Activated B cell treated with CpG ODN at 0.5 μM for 24 hours (primary cell): ENCODE results near the gene PSMC3. TPM values are rescaled to one million over a fixed set of nuclear protein-coding genes. Genes with fewer than 3 reads are reported as not detected.

Experiments used
- ATAC-seq: fragments of 200-7000 bp; cut with Tn5 transposase; one replicate; pipeline ENCODE4 v1.10.0; 2021; ENCODE audit warnings: low read depth, mild to moderate bottlenecking, moderate library complexity
- CTCF ChIA-PET: fragments of 350-600 bp; sonication (Branson Sonifier 250); formaldehyde crosslinking; loops from one replicate; lab custom pipeline; 2021; ENCODE audit warnings: antibody characterized with exemption; lab: Charles Lee
- POLR2A ChIA-PET: fragments of 350-600 bp; sonication (Branson Sonifier 250); formaldehyde crosslinking; loops from one replicate; lab custom pipeline; 2021; ENCODE audit warnings: antibody characterized with exemption; lab: Charles Lee
- DNase-seq: peaks from one replicate; pipeline ENCODE4 v3.0.0; 2022
- H3K27ac Mint-ChIP-seq: one replicate; pipeline ENCODE4 v1.8.0; 2020; ENCODE audit warnings: mixed read lengths
- H3K27me3 Mint-ChIP-seq: one replicate; pipeline ENCODE4 v1.8.0; 2021; ENCODE audit warnings: mixed read lengths
- H3K36me3 Mint-ChIP-seq: one replicate; pipeline ENCODE4 v1.8.0; 2021; ENCODE audit warnings: low read depth, mixed read lengths
- H3K4me1 Mint-ChIP-seq: one replicate; pipeline ENCODE4 v1.8.0; 2021; ENCODE audit warnings: mixed read lengths
- H3K4me3 Mint-ChIP-seq: one replicate; pipeline ENCODE4 v1.8.0; 2020; ENCODE audit warnings: mild to moderate bottlenecking, mixed read lengths
- H3K9me3 Mint-ChIP-seq: one replicate; pipeline ENCODE4 v1.8.0; 2020; ENCODE audit warnings: mixed read lengths
- intact Hi-C: fragments of 100-400 bp; cut with micrococcal nuclease; formaldehyde crosslinking; loops from one replicate; pipeline ENCODE4 v1.15.1; 2024
- total RNA-seq: library from RNA; stranded (reverse); gene quantifications from 2 replicates; pipeline ENCODE4 v1.2.3, GENCODE V29; 2022
- TF ChIP-seq, protein P1 (sequence below): fragments of 200-600 bp; IDR thresholded peaks from one replicate; pipeline ENCODE4 v1.8.0; 2022; ENCODE audit warnings: antibody characterized with exemption, mild to moderate bottlenecking

PSMC3 gene
- total RNA-seq, 1 donor from 2014 or later: 101 TPM

DNA sequence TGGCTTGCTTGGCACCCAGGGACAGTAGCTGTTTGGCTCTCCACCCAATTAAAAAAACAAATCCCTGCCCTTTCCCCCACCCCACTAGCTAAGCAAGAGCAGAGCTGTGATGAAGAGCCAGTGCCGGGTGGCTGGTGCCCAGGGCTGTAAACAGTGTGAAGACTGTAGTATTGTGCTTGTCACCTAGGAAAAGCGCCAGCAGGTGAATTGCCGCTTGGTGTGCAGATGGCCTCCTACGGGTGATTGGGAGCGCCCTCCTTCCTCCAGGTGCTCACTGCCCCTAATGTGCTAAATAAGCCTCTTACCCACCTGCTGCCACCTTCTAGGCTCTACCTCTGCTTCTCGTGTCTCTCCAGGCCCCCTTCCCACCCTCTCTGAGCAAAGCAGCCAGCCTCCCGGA lies 41.1 kb upstream of the PSMC3 start:
- POLR2A ChIA-PET: no interaction called here
- CTCF ChIA-PET: no interaction called here
- no peak overlapping the region for H3K27ac Mint-ChIP-seq
- no peak for DNase-seq
- H3K27me3 Mint-ChIP-seq: no peaks in the 10 kb centered on the region
- no peaks in the 10 kb centered on the region for H3K4me1 Mint-ChIP-seq
- intact Hi-C loops: no loop called here
- peaks cover 77% of the 10 kb centered on the region for H3K36me3 Mint-ChIP-seq
- H3K4me3 Mint-ChIP-seq: no peak overlapping the region
- ATAC-seq: no peak
- TF ChIP-seq, protein P1, sequence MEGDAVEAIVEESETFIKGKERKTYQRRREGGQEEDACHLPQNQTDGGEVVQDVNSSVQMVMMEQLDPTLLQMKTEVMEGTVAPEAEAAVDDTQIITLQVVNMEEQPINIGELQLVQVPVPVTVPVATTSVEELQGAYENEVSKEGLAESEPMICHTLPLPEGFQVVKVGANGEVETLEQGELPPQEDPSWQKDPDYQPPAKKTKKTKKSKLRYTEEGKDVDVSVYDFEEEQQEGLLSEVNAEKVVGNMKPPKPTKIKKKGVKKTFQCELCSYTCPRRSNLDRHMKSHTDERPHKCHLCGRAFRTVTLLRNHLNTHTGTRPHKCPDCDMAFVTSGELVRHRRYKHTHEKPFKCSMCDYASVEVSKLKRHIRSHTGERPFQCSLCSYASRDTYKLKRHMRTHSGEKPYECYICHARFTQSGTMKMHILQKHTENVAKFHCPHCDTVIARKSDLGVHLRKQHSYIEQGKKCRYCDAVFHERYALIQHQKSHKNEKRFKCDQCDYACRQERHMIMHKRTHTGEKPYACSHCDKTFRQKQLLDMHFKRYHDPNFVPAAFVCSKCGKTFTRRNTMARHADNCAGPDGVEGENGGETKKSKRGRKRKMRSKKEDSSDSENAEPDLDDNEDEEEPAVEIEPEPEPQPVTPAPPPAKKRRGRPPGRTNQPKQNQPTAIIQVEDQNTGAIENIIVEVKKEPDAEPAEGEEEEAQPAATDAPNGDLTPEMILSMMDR: no peak
- H3K9me3 Mint-ChIP-seq: no peaks in the 10 kb centered on the region

DNA sequence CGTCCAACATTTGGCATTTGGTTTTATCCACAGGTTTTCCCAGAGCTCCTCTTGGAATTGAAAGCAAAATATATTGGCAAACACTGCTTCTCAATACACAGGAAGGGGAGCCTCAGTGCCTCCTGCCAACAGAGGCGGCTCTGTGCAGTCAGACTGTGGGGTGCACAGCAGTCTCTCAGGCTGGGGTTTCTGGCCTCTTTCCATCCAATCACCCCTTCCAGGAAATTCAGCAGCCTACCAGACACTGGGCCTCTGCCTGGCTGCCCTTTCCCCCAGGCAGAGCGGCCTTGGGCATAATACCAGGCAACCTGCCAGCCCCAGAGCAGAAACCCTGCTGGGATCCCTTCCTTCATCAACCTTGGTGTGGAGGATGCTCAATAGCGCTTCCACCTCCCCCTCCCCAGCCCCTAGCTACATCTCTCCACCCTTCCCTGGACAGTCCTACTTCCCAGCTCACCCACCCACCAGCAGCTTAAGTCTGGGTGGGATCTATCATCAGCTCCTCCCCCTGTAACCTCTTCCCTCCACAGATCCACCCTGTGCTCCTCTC lies 40.5 kb upstream of the PSMC3 start:
- intact Hi-C loops: no loop called here
- Mint-ChIP-seq H3K4me3 (no peak overlapping the region), H3K4me1 (no peaks in the 10 kb centered on the region), H3K27me3 (no peaks in the 10 kb centered on the region), H3K36me3 (peaks cover 73% of the 10 kb centered on the region), H3K27ac (peak overlapping the region; percentile 18), H3K9me3 (no peaks in the 10 kb centered on the region)
- ChIA-PET POLR2A (no interaction called here), CTCF (no interaction called here)
- TF ChIP-seq, protein P1: no peak
- ATAC-seq (no peak), DNase-seq (no peak)

DNA sequence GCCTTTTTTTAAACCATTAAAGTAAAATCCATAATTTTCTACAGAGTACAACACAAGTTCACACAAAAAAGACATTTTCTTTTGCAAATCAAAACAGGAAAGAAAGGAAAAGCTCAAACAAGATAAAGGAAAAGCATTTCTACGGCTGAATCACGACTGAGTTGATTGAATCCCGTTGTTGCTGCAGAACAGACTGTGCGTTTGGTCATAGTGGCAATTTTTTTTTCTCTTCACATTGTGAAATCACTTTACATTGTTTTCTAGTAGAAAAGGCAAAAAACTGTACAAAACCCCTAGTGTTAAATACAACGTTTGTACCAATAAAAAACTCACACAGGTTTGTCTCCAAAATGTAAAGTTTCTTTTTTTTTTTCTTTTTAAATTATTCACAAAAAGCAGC lies 40.0 kb upstream of the PSMC3 start:
- H3K36me3 Mint-ChIP-seq: peaks cover 70% of the 10 kb centered on the region
- H3K4me3 Mint-ChIP-seq: no peak overlapping the region
- ATAC-seq (no peak), DNase-seq (no peak)
- no peaks in the 10 kb centered on the region for H3K27me3 Mint-ChIP-seq
- intact Hi-C loops: no loop called here
- no peaks in the 10 kb centered on the region for H3K9me3 Mint-ChIP-seq
- TF ChIP-seq, protein P1: no peak
- H3K27ac Mint-ChIP-seq: no peak overlapping the region
- POLR2A ChIA-PET: no interaction called here
- CTCF ChIA-PET: interaction anchor here (1.2 kb wide), 1 partner anchor 12 kb away, joined by 3 read pairs; no protein-coding TSS in a partner anchor
- H3K4me1 Mint-ChIP-seq: no peaks in the 10 kb centered on the region

DNA sequence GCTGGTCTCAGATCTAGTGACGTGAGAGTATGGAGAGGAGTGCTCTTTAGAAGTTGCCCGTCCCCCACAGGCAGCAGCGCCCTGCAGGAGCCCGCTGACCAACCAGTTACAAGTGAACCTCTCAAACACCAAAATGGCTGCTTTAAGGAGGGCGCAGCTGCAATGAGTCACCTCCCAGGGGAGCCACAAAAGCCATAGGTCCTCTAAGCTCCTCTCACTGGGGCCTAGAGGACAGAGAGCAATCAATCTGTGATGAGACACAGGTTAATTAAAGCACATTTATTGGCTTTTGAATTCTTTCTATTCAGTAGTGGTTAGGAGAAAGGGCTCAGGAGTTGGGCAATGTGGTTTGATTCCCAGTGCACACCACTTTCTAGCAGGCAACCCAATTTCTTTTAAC lies 38.2 kb upstream of the PSMC3 start:
- intact Hi-C loops: no loop called here
- Mint-ChIP-seq H3K27me3 (no peaks in the 10 kb centered on the region), H3K9me3 (no peaks in the 10 kb centered on the region), H3K4me1 (no peaks in the 10 kb centered on the region), H3K36me3 (peaks cover 61% of the 10 kb centered on the region), H3K4me3 (no peak overlapping the region), H3K27ac (no peak overlapping the region)
- ChIA-PET POLR2A (no interaction called here), CTCF (no interaction called here)
- DNase-seq: no peak
- no peak for ATAC-seq
- TF ChIP-seq, protein P1: no peak

DNA sequence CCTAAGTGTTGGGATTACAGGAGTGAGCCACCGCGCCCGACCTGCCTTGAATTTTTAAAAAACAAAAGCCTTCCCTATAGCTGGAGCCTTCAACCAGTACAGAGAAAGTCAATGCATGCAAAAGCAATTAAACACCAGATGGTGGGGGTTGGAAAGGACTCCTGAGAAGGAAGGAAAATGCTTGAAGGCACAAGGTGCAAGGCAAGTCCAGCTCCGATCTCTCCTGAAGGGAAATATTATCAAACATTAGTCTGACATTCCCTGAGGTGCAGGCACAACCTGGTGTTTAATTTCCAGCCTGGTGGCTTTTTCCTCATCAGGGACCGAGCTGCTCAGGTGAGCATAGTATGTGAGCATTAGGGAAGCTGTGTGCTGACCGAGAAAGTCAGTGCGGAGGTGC lies 35.6 kb upstream of the PSMC3 start:
- ChIA-PET POLR2A (no interaction called here), CTCF (no interaction called here)
- Mint-ChIP-seq H3K9me3 (no peaks in the 10 kb centered on the region), H3K4me3 (no peak overlapping the region), H3K4me1 (no peaks in the 10 kb centered on the region), H3K27ac (peak overlapping the region; percentile 50), H3K36me3 (peaks cover 37% of the 10 kb centered on the region), H3K27me3 (no peaks in the 10 kb centered on the region)
- intact Hi-C loops: no loop called here
- TF ChIP-seq, protein P1: no peak
- no peak for DNase-seq
- no peak for ATAC-seq
